Ectodermal cell (in vitro differentiated cells): Measurements from ENCODE around the gene ZNF436.
A peak's percentile ranks its signal among the peaks of the same experiment; 100 is the strongest.
"Not testable (repeated sequence)": the region's sequence is repeated elsewhere in the genome, so short reads cannot be mapped to it uniquely, and the experiment has no call there.

Experiments
- H3K27ac ChIP-seq: 2 replicates; pipeline ENCODE4 v1.7.0; 2013; ENCODE audit warnings: mild to moderate bottlenecking, low read depth, low read length; ENCODE audit not compliant: insufficient read depth, poor library complexity, severe bottlenecking
- H3K27me3 ChIP-seq: 2 replicates; pipeline ENCODE4 v1.7.0; 2013; ENCODE audit warnings: mild to moderate bottlenecking, low read length; ENCODE audit not compliant: insufficient read depth, control insufficient read depth, poor library complexity, severe bottlenecking
- H3K36me3 ChIP-seq: one replicate; pipeline ENCODE4 v1.7.0; 2013; ENCODE audit warnings: low read length; ENCODE audit not compliant: control insufficient read depth, insufficient read depth
- H3K4me1 ChIP-seq: one replicate; pipeline ENCODE4 v1.7.0; 2013; ENCODE audit warnings: low read length; ENCODE audit not compliant: control insufficient read depth, insufficient read depth
- H3K4me3 ChIP-seq: 2 replicates; pipeline ENCODE4 v1.7.0; 2013; ENCODE audit warnings: low read depth, low read length, control low read depth; ENCODE audit not compliant: insufficient read depth
- H3K9me3 ChIP-seq: 2 replicates; pipeline ENCODE4 v1.7.0; 2013; ENCODE audit warnings: mild to moderate bottlenecking, low read length, moderate library complexity; ENCODE audit not compliant: control insufficient read depth
- WGBS, 2 experiments: methylation state at CpG; one replicate each; pipeline ENCODE4 v1.1.7; 2013; ENCODE audit warnings: missing lambda C conversion rate in 2 of 2; 5-methylcytosine and 5-hydroxymethylcytosine counted together

The ZNF436 gene

GRCh38 chr1:23380236-23380635 lies 10.6 kb upstream of the ZNF436 start:
- H3K36me3 ChIP-seq, H3K27ac ChIP-seq, H3K4me1 ChIP-seq, H3K4me3 ChIP-seq, H3K9me3 ChIP-seq: not testable (repeated sequence)
- 61 to 62% methylated on average over 4 of the region's 4 CpGs for WGBS, 2 experiments
- H3K27me3 ChIP-seq = peaks cover 52% of the 10 kb centered on the region

GRCh38 chr1:23376890-23377811 lies 7.5 kb upstream of the ZNF436 start:
- 75 to 76% methylated on average over 19 of the region's 19 CpGs for WGBS, 2 experiments
- Histone ChIP-seq H3K4me1 (peaks cover 22% of the 10 kb centered on the region), H3K27ac (peak overlapping the region; percentile 20), H3K4me3 (no peak overlapping the region), H3K36me3 (no peaks in the 10 kb centered on the region), H3K27me3 (peaks cover 43% of the 10 kb centered on the region), H3K9me3 (no peaks in the 10 kb centered on the region)

GRCh38 chr1:23374079-23374735 lies 4.6 kb upstream of the ZNF436 start:
- 53 to 54% methylated on average over 12 of the region's 12 CpGs for WGBS, 2 experiments
- peaks cover 23% of the 10 kb centered on the region for H3K27me3 ChIP-seq
- H3K27ac ChIP-seq, H3K9me3 ChIP-seq, H3K36me3 ChIP-seq, H3K4me3 ChIP-seq: not testable (repeated sequence)
- H3K4me1 ChIP-seq = peaks cover 44% of the 10 kb centered on the region

- 21 to 25% methylated on average over 13 of the region's 13 CpGs for WGBS, 2 experiments
Observed at GRCh38 chr1:23371987-23372880, 2.6 kb upstream of the ZNF436 start.

GRCh38 chr1:23370709-23371584 lies 1.3 kb upstream of the ZNF436 start:
- peak overlapping the region; percentile 16 for H3K4me3 ChIP-seq
- peaks cover 17% of the 10 kb centered on the region for H3K27me3 ChIP-seq
- H3K36me3 ChIP-seq = no peaks in the 10 kb centered on the region
- peak overlapping the region; percentile 86 for H3K27ac ChIP-seq
- 1 to 2% methylated on average over 13 of the region's 13 CpGs for WGBS, 2 experiments
- no peaks in the 10 kb centered on the region for H3K9me3 ChIP-seq
- H3K4me1 ChIP-seq = peaks cover 36% of the 10 kb centered on the region

More at GRCh38 chr1:23371987-23372880, 2.6 kb upstream of the ZNF436 start:
- no peaks in the 10 kb centered on the region for H3K9me3 ChIP-seq
- peaks cover 40% of the 10 kb centered on the region for H3K4me1 ChIP-seq
- H3K4me3 ChIP-seq = no peak overlapping the region
- H3K27me3 ChIP-seq = peaks cover 17% of the 10 kb centered on the region
- H3K36me3 ChIP-seq = no peaks in the 10 kb centered on the region
- H3K27ac ChIP-seq = no peak overlapping the region

GRCh38 chr1:23370330-23370708 lies 683 bp upstream of the ZNF436 start:
- H3K27me3 ChIP-seq = peaks cover 17% of the 10 kb centered on the region
- no peaks in the 10 kb centered on the region for H3K36me3 ChIP-seq
- peaks cover 36% of the 10 kb centered on the region for H3K4me1 ChIP-seq
- no peaks in the 10 kb centered on the region for H3K9me3 ChIP-seq
- peak overlapping the region; percentile 86 for H3K27ac ChIP-seq
- 57 to 68% methylated on average over 5 of the region's 5 CpGs for WGBS, 2 experiments
- peak overlapping the region; percentile 58 for H3K4me3 ChIP-seq

GRCh38 chr1:23368562-23369334 lies 888 bp downstream of the ZNF436 start:
- 0% methylated on average over 61 of the region's 61 CpGs for WGBS, 2 experiments
- Histone ChIP-seq H3K4me1 (peaks cover 35% of the 10 kb centered on the region), H3K4me3 (peak overlapping the region; percentile 58), H3K27ac (peak overlapping the region; percentile 95), H3K36me3 (no peaks in the 10 kb centered on the region), H3K9me3 (no peaks in the 10 kb centered on the region), H3K27me3 (peaks cover 15% of the 10 kb centered on the region)

GRCh38 chr1:23367791-23368561 lies 1.7 kb downstream of the ZNF436 start:
- peak overlapping the region; percentile 58 for H3K4me3 ChIP-seq
- H3K27ac ChIP-seq = peak overlapping the region; percentile 95
- WGBS, 2 experiments = 6 to 7% methylated on average over 41 of the region's 41 CpGs
- H3K36me3 ChIP-seq = peaks cover 3% of the 10 kb centered on the region
- H3K9me3 ChIP-seq = no peaks in the 10 kb centered on the region
- peaks cover 30% of the 10 kb centered on the region for H3K4me1 ChIP-seq
- peaks cover 7% of the 10 kb centered on the region for H3K27me3 ChIP-seq
